Activated naive CD8-positive, alpha-beta T cell treated with anti-CD3 and anti-CD28 coated beads for 36 hours (primary cell): ENCODE measurements around the gene MAN2A1. TPM values are rescaled to one million over a fixed set of nuclear protein-coding genes. Genes with fewer than 3 reads are reported as not detected.
"Not testable (repeated sequence)": the region's sequence is repeated elsewhere in the genome, so short reads cannot be mapped to it uniquely, and the experiment has no call there.

ENCODE experiments used
- DNase-seq: peaks from one replicate; pipeline ENCODE4 v3.0.0; 2021
- H3K27ac Mint-ChIP-seq: one replicate; pipeline ENCODE4 v1.8.0; 2022; ENCODE audit warnings: mild to moderate bottlenecking, moderate library complexity, mixed read lengths
- H3K27me3 Mint-ChIP-seq: one replicate; pipeline ENCODE4 v1.8.0; 2022; ENCODE audit warnings: mild to moderate bottlenecking, mixed read lengths
- H3K36me3 Mint-ChIP-seq: one replicate; pipeline ENCODE4 v1.8.0; 2021; ENCODE audit warnings: mild to moderate bottlenecking, mixed read lengths
- H3K4me1 Mint-ChIP-seq: one replicate; pipeline ENCODE4 v1.8.0; 2021; ENCODE audit warnings: mixed read lengths
- H3K4me3 Mint-ChIP-seq: one replicate; pipeline ENCODE4 v1.8.0; 2022; ENCODE audit warnings: mild to moderate bottlenecking, moderate library complexity, mixed read lengths
- H3K9me3 Mint-ChIP-seq: one replicate; pipeline ENCODE4 v1.8.0; 2022; ENCODE audit warnings: mixed read lengths
- total RNA-seq, 2 experiments: library from RNA; stranded (reverse); gene quantifications; one replicate each; pipeline ENCODE4 v1.2.3, GENCODE V29; 2021

MAN2A1 gene
- total RNA-seq, 2 experiments from 2014 or later = 28.7 to 28.8 TPM

GRCh38 chr5:109832207-109833188 lies 142.8 kb downstream of the MAN2A1 start:
- peaks cover 59% of the 10 kb centered on the region for H3K36me3 Mint-ChIP-seq
- H3K9me3 Mint-ChIP-seq, H3K27me3 Mint-ChIP-seq, H3K27ac Mint-ChIP-seq, DNase-seq, H3K4me3 Mint-ChIP-seq, H3K4me1 Mint-ChIP-seq: not testable (repeated sequence)

DNA sequence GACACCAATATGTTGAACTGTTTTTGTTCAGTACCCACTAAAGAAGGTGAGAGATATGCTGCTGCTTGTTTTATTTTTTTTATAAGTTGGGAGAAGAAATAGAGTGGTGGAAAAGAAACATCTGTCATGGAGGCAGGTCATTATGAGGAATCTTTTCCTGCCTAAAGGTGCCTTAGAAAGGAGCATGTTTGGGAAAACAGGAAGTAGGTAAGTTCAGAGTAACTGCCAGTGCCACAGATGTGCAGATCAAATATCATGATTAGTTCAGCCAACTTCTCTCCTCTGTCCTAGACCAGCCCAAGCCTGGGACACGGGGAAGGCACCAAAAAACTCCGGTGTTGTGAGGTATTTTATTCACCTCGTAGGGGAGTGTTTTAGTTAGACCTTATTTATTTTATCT lies 144.2 kb downstream of the MAN2A1 start:
- no peak for DNase-seq
- Mint-ChIP-seq H3K36me3 (peaks cover 63% of the 10 kb centered on the region), H3K27me3 (no peaks in the 10 kb centered on the region), H3K9me3 (peaks cover 3% of the 10 kb centered on the region), H3K27ac (no peak overlapping the region), H3K4me3 (no peak overlapping the region), H3K4me1 (peaks cover 7% of the 10 kb centered on the region)

GRCh38 chr5:109836280-109836679 lies 146.6 kb downstream of the MAN2A1 start:
- Mint-ChIP-seq H3K27ac (no peak overlapping the region), H3K4me3 (no peak overlapping the region), H3K36me3 (peaks cover 58% of the 10 kb centered on the region), H3K9me3 (peaks cover 3% of the 10 kb centered on the region), H3K4me1 (peaks cover 5% of the 10 kb centered on the region), H3K27me3 (no peaks in the 10 kb centered on the region)
- DNase-seq = no peak

- H3K36me3 Mint-ChIP-seq = peaks cover 57% of the 10 kb centered on the region
These were observed 147.6 kb downstream of the MAN2A1 start for GRCh38 chr5:109837231-109837861.

GRCh38 chr5:109838157-109838556 lies 148.4 kb downstream of the MAN2A1 start:
- Mint-ChIP-seq H3K4me1 (peaks cover 5% of the 10 kb centered on the region), H3K9me3 (no peaks in the 10 kb centered on the region), H3K4me3 (no peak overlapping the region), H3K27ac (no peak overlapping the region), H3K27me3 (no peaks in the 10 kb centered on the region), H3K36me3 (peaks cover 56% of the 10 kb centered on the region)
- DNase-seq = no peak

More at GRCh38 chr5:109837231-109837861, 147.6 kb downstream of the MAN2A1 start:
- Mint-ChIP-seq H3K4me1 (peaks cover 5% of the 10 kb centered on the region), H3K9me3 (no peaks in the 10 kb centered on the region), H3K27me3 (no peaks in the 10 kb centered on the region), H3K27ac (no peak overlapping the region), H3K4me3 (no peak overlapping the region)
- no peak for DNase-seq

GRCh38 chr5:109844148-109844547 lies 154.4 kb downstream of the MAN2A1 start:
- no peak overlapping the region for H3K4me3 Mint-ChIP-seq
- H3K36me3 Mint-ChIP-seq = peaks cover 62% of the 10 kb centered on the region
- H3K27ac Mint-ChIP-seq = no peak overlapping the region
- peaks cover 9% of the 10 kb centered on the region for H3K9me3 Mint-ChIP-seq
- no peak for DNase-seq
- H3K27me3 Mint-ChIP-seq = no peaks in the 10 kb centered on the region
- peaks cover 19% of the 10 kb centered on the region for H3K4me1 Mint-ChIP-seq

- H3K9me3 Mint-ChIP-seq = peaks cover 14% of the 10 kb centered on the region
- H3K4me3 Mint-ChIP-seq = no peak overlapping the region
These were observed 155.0 kb downstream of the MAN2A1 start for GRCh38 chr5:109844695-109845094.

DNA sequence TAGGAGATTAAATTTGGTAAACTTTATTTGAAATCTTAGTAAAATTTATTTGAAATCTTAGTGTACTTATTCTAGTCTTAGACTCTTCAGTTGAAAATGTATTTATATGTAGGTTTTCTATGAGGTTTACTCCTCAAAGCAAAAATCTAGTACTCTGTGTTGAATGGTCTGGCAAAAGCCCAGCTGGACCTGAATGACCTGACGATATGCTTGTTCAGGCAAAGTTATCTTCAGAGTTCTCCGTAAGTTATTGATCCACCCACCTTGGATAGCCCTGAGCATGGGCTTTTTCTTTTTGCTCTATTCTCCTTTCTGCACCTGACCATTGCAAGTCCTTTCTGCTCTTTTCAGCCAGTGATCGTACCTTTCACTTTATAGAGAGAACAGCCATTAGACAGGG lies 158.4 kb downstream of the MAN2A1 start:
- H3K4me1 Mint-ChIP-seq = peaks cover 42% of the 10 kb centered on the region
- H3K27ac Mint-ChIP-seq = no peak overlapping the region
- no peak overlapping the region for H3K4me3 Mint-ChIP-seq
- H3K9me3 Mint-ChIP-seq = peaks cover 22% of the 10 kb centered on the region
- no peak for DNase-seq
- H3K36me3 Mint-ChIP-seq = peaks cover 72% of the 10 kb centered on the region
- no peaks in the 10 kb centered on the region for H3K27me3 Mint-ChIP-seq

More at GRCh38 chr5:109844695-109845094, 155.0 kb downstream of the MAN2A1 start:
- no peak overlapping the region for H3K27ac Mint-ChIP-seq
- no peaks in the 10 kb centered on the region for H3K27me3 Mint-ChIP-seq
- H3K4me1 Mint-ChIP-seq = peaks cover 25% of the 10 kb centered on the region
- no peak for DNase-seq
- H3K36me3 Mint-ChIP-seq = peaks cover 67% of the 10 kb centered on the region

GRCh38 chr5:109849478-109850088 lies 159.9 kb downstream of the MAN2A1 start:
- peak overlapping the region; percentile 77 for H3K27ac Mint-ChIP-seq
- H3K36me3 Mint-ChIP-seq = peaks cover 68% of the 10 kb centered on the region
- H3K27me3 Mint-ChIP-seq = no peaks in the 10 kb centered on the region
- H3K4me3 Mint-ChIP-seq = no peak overlapping the region
- H3K4me1 Mint-ChIP-seq = peaks cover 48% of the 10 kb centered on the region
- no peak for DNase-seq
- H3K9me3 Mint-ChIP-seq = peaks cover 22% of the 10 kb centered on the region

DNA sequence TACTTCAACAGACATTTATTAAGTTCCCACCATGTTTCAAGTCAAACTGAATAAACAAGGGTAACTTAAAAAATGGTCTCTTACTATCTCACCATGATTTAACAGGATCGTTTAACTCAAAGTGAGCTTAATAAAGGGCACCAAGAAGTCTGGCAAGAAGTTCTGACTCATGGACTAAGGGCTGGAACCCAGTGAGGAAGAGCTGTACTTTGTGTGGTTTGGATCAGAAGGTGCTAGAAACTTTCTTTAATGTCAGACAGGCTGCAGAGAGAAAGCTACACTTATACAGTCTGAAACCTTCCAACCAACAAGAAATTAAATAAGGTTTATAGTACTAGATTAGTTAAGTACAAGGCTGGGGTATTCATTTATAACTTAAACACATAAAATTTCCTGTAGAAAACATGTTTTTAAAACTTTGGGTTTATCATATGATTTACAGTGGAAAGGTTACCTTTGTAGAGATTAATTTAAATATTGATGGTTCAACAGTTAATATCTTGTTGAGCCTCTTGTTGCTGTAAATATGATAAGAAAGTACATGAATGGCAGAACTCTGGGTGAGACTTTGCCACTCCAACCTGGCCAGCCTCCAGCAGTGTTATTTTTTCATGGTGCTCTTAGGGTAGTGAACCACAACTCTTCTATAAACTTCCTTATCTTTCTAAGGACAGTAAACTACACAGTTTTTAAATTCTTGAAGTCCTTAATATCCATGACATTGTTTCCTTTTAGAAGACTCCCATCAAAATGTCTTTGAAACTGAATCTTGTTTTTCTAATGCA lies 162.8 kb downstream of the MAN2A1 start:
- Mint-ChIP-seq H3K27ac (peak overlapping the region; percentile 57), H3K36me3 (peaks cover 70% of the 10 kb centered on the region), H3K4me3 (no peak overlapping the region), H3K9me3 (peaks cover 20% of the 10 kb centered on the region), H3K4me1 (peaks cover 62% of the 10 kb centered on the region), H3K27me3 (no peaks in the 10 kb centered on the region)
- no peak for DNase-seq

DNA sequence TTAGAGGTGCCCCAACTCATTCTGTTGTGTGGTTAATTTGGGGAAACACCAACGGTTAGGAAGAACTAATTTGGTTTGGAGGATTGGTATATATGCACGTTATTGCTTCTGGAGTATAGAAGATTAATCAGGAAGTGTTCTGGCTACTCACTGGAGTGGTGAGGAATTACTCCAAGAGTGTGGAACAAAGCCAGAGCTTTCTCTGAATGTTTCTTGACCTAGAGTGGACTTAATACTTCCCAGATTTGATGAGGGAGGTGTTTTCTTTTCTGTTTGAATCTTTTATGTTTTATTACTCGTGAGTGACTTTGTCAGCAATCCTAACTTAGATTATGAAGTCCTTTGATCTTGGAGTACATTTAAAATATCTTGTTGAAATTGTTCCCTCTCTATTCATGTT lies 163.7 kb downstream of the MAN2A1 start:
- Mint-ChIP-seq H3K27ac (no peak overlapping the region), H3K36me3 (peaks cover 71% of the 10 kb centered on the region), H3K27me3 (no peaks in the 10 kb centered on the region), H3K4me1 (peaks cover 65% of the 10 kb centered on the region), H3K4me3 (no peak overlapping the region), H3K9me3 (peaks cover 18% of the 10 kb centered on the region)
- no peak for DNase-seq

GRCh38 chr5:109855056-109855455 lies 165.3 kb downstream of the MAN2A1 start:
- H3K4me1 Mint-ChIP-seq = peaks cover 57% of the 10 kb centered on the region
- peaks cover 4% of the 10 kb centered on the region for H3K9me3 Mint-ChIP-seq
- H3K4me3 Mint-ChIP-seq = no peak overlapping the region
- H3K27me3 Mint-ChIP-seq = no peaks in the 10 kb centered on the region
- H3K27ac Mint-ChIP-seq = no peak overlapping the region
- peaks cover 66% of the 10 kb centered on the region for H3K36me3 Mint-ChIP-seq
- no peak for DNase-seq

GRCh38 chr5:109857405-109858031 lies 167.8 kb downstream of the MAN2A1 start:
- DNase-seq = no peak
- Mint-ChIP-seq H3K4me1 (peaks cover 55% of the 10 kb centered on the region), H3K9me3 (no peaks in the 10 kb centered on the region), H3K27ac (peak overlapping the region; percentile 65), H3K36me3 (peaks cover 62% of the 10 kb centered on the region), H3K27me3 (no peaks in the 10 kb centered on the region), H3K4me3 (peak overlapping the region; percentile 8)

DNA sequence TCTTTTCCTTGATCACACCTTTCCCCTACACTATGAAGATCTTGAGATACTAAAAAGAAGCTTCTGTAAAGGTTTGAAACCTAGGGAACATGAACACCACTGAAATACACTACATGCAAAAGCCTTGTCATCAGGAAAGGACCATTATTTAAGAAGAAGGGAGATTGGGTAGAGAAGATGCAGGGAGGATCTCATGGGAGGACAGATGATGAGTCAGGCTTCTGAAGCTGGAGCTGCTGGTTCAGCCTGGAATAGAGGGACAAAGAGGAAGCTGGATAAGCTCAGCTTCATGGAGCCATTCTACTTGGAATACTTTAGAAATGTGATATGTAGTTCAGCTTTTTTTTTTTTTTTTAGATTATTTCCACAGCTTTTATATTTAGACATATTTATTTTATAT lies 169.8 kb downstream of the MAN2A1 start:
- peaks cover 57% of the 10 kb centered on the region for H3K4me1 Mint-ChIP-seq
- H3K27me3 Mint-ChIP-seq = no peaks in the 10 kb centered on the region
- H3K4me3 Mint-ChIP-seq = no peak overlapping the region
- DNase-seq = no peak
- H3K27ac Mint-ChIP-seq = no peak overlapping the region
- peaks cover 66% of the 10 kb centered on the region for H3K36me3 Mint-ChIP-seq
- no peaks in the 10 kb centered on the region for H3K9me3 Mint-ChIP-seq
